ENCODE results near the gene VSTM1.
"Not testable (repeated sequence)": the region's sequence is repeated elsewhere in the genome, so short reads cannot be mapped to it uniquely, and the experiment has no call there.

VSTM1 gene

GRCh38 chr19:54063350-54064116, at the start of gene VSTM1:
TSS of gene VSTM1 (minus strand) at chr19:54063897. CDS start at chr19:54063777, 120 bp downstream.
- no peak for DNase-seq

- DNase-seq: no peak
These were observed 46.0 kb upstream of the VSTM1 start for GRCh38 chr19:54109651-54110050.

- no peak for DNase-seq
These were observed 44.8 kb upstream of the VSTM1 start for GRCh38 chr19:54108496-54108895.

- no peak for DNase-seq
These were observed 44.3 kb upstream of the VSTM1 start for GRCh38 chr19:54107876-54108490.

- no peak for DNase-seq
These were observed 43.0 kb upstream of the VSTM1 start for GRCh38 chr19:54106716-54107115.

- DNase-seq: no peak
These were observed 42.1 kb upstream of the VSTM1 start for GRCh38 chr19:54105796-54106195.

GRCh38 chr19:54104998-54105715, 41.5 kb upstream of the VSTM1 start:
- no peak for DNase-seq

- peak; percentile 96 to 98 for DNase-seq
These were observed 38.9 kb upstream of the VSTM1 start, which contains the start of gene NDUFA3 for GRCh38 chr19:54102421-54103169. TSS of gene NDUFA3 (plus strand) at chr19:54102855. CDS start at chr19:54102879, 24 bp downstream.

GRCh38 chr19:54100561-54100960, 36.9 kb upstream of the VSTM1 start, which contains the start of gene OSCAR:
TSS of gene OSCAR (minus strand) at chr19:54100803. CDS start at chr19:54100792, 11 bp downstream.
- no peak for DNase-seq

- DNase-seq: not testable (repeated sequence)
These were observed 36.2 kb upstream of the VSTM1 start for GRCh38 chr19:54099903-54100255.

GRCh38 chr19:54099190-54099902, 35.6 kb upstream of the VSTM1 start:
- no peak for DNase-seq

- no peak for DNase-seq
These were observed 33.0 kb upstream of the VSTM1 start for GRCh38 chr19:54096617-54097106.

GRCh38 chr19:54095859-54096616, 32.3 kb upstream of the VSTM1 start:
- peak; percentile 35 to 42 for DNase-seq

GRCh38 chr19:54095136-54095858, 31.6 kb upstream of the VSTM1 start:
- DNase-seq: no peak

GRCh38 chr19:54094426-54095000, 30.8 kb upstream of the VSTM1 start:
- no peak for DNase-seq

GRCh38 chr19:54084410-54084809, 20.7 kb upstream of the VSTM1 start:
- no peak for DNase-seq

- no peak for DNase-seq
These were observed 17.3 kb upstream of the VSTM1 start, which contains the start of gene TARM1 for GRCh38 chr19:54081032-54081431. TSS of gene TARM1 (minus strand) at chr19:54081365. CDS start at chr19:54081340, 25 bp downstream.

GRCh38 chr19:54077334-54077733, 13.6 kb upstream of the VSTM1 start:
- no peak for DNase-seq

- no peak for DNase-seq
These were observed 11.2 kb upstream of the VSTM1 start for GRCh38 chr19:54074851-54075250.

- no peak for DNase-seq
These were observed 10.1 kb upstream of the VSTM1 start for GRCh38 chr19:54073829-54074228.

All from stimulated activated CD4-positive, alpha-beta T cell treated with anti-CD3 and anti-CD28 coated beads, Interleukin-4, amount 100 ng/mL, for 4 hours (primary cell).